HG02943 (cell line): ENCODE measurements around the gene FBXO9.

Source experiments
- ATAC-seq: cut with Tn5 transposase; IDR thresholded peaks from one replicate; pipeline ENCODE4 v1.9.1; 2021; ENCODE audit warnings: mild to moderate bottlenecking, low read depth, moderate library complexity; ENCODE audit not compliant: unreplicated experiment

Gene FBXO9

GRCh38 chr6:53130569-53131290, 65.5 kb downstream of the FBXO9 start:
- ATAC-seq = no peak

- no peak for ATAC-seq
These were observed 68.8 kb downstream of the FBXO9 start for GRCh38 chr6:53133961-53134360.

- ATAC-seq = no peak
These were observed 69.5 kb downstream of the FBXO9 start for GRCh38 chr6:53134601-53135235.

- no peak for ATAC-seq
These were observed 70.9 kb downstream of the FBXO9 start for GRCh38 chr6:53136000-53136609.

GRCh38 chr6:53139841-53140413, 74.7 kb downstream of the FBXO9 start:
- no peak for ATAC-seq

- ATAC-seq = no peak
These were observed 77.6 kb downstream of the FBXO9 start for GRCh38 chr6:53142810-53143209.

- ATAC-seq = no peak
These were observed 78.5 kb downstream of the FBXO9 start for GRCh38 chr6:53143710-53144109.

GRCh38 chr6:53144802-53145201, 79.6 kb downstream of the FBXO9 start:
- ATAC-seq = no peak

GRCh38 chr6:53148684-53149083, 83.5 kb downstream of the FBXO9 start, which contains the start of gene GCM1:
Gene GCM1, minus strand, starts transcription at chr6:53148841. Its CDS starts 3,209 bp downstream, at chr6:53145632.
- no peak for ATAC-seq
